ENCODE results near the gene STING1. TPM values are rescaled to one million over a fixed set of nuclear protein-coding genes. Genes with fewer than 3 reads are reported as not detected.
A peak's percentile ranks its signal among the peaks of the same experiment; 100 is the strongest.
"Not testable (repeated sequence)": the region's sequence is repeated elsewhere in the genome, so short reads cannot be mapped to it uniquely, and the experiment has no call there.

STING1 gene
- total RNA-seq, 1 donor from 2014 or later, result 39.0 TPM

GRCh38 chr5:139453683-139454567, 28.6 kb downstream of the STING1 start:
- intact Hi-C loops (cut with DNase I), result no loop called here
- DNase-seq, result no peak
- ATAC-seq (ENCODE audit: poor library complexity), result no peak

DNA sequence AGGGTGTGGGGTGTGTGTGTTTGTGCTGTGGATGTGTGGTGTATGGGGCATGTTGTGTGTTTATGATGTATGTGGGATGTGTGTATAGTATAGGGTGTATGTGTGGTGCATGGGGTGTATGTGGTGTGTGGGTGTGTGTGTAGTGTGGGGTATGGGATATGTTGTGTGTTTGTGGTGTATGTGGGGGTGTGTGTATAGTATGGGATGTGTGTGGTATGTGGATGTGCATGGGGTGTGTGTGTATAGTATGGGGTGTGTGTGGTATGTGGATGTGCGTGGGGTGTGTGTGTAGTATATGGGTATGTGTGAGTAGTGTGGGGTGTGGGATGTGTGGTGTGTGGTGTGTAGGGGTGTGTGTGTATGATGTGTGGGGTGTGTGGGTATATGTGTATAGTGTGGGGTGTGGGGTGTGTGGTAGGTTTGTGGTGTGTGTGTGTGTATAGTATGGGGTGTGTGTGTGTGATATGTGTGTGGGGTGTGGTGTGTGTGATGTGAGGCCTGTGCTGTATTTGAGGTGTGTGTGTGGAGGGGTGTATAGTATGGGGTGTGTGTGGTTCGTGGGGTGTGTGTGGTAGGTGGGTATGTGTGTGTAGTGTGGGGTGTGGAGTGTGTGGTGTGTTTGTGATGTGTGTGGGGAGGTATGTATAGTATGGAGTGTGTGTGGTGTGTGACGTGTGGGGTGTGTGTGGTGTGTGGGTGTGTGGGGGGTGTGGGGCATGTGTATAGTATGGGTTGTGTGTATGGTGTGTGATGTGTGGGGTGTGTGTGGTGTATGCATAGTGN, 30.5 kb downstream of the STING1 start:
- ATAC-seq (ENCODE audit: poor library complexity) (no peak), DNase-seq (no peak)
- intact Hi-C loops (cut with DNase I), result no loop called here

- DNase-seq (no peak), ATAC-seq (ENCODE audit: poor library complexity) (no peak)
- intact Hi-C loops (cut with DNase I), result no loop called here
Measured at GRCh38 chr5:139451176-139451575, 31.4 kb downstream of the STING1 start.

DNA sequence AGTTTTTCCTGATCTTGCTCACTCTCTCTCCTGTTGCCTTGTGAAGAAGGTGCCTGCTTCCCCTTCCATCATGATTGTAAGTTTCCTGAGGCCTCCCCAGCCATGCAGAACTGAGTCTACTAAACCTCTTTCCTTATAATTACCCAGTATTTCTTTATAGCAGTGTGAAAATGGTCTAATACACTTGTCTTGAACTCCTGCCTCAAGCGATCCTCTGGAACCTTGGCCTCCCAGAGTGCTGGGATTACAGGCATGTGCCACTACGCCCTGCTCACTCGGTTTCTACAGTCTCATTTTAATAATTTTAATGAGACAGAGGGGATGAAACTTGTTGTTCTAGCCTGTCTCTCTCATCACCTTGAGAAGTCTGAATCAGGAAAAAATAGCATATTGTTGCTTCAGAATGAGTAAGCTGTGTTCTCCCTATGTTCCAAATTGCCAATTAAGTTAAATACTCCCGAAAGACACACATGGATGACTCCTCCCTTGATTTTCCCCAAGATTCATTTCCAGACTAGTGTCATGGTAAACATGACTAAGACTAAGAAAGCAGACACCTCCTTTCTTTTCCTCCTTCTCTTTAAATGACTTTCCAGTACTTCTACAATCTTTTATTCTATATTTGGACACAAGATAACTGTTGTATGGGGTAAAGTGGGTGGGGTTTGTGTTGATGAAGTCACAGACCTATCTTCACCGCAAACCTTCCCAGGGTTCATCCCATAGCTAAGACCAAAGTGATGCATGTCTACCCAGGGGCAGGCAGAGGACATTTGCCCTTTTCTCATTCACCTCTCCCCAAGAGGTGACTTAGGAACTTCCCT, 35.4 kb downstream of the STING1 start:
- intact Hi-C loops (cut with DNase I), result no loop called here
- DNase-seq (no peak), ATAC-seq (ENCODE audit: poor library complexity) (no peak)

DNA sequence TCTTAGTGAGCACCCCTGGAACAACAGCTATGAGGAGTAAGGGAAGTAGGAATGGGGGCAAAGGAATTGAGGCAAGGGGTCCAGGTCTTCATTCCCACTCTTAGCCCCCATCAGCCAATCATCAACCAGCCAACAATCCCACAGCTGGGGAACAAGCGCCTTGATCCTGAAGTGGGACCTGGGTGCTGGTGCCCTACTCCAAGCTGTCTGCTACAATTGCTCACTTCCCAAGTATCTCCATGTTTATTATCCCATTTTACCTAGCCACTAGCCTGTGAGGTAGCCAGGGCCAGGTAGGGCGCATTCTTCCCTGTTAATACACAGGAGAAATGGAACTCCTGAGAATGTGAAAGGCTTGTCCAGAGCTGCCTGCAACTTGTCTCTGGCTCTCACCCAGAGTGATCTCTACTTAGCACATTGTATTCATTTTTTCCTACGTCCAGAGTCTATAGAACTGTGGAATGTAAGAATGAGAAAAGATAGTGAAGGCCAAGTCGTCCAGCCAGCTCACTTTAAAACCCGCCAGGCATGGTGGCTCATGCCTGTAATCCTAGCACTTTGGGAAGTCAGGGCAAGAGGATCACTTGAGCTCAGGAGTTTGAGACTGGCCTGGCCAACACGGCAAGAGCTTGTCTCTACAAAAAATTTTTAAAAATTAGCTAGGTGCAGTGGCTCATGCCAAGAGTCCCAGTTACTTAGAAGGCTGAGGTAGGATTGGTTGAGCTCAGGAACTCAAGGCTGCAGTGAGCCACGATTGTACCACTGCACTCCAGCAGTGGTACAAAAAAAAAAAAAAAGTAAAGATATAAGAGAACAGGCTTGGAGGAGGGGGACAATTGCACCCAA, 37.0 kb downstream of the STING1 start:
- ATAC-seq (ENCODE audit: poor library complexity) (peak; percentile 22), DNase-seq (no peak)
- intact Hi-C loops (cut with DNase I), result no loop called here

DNA sequence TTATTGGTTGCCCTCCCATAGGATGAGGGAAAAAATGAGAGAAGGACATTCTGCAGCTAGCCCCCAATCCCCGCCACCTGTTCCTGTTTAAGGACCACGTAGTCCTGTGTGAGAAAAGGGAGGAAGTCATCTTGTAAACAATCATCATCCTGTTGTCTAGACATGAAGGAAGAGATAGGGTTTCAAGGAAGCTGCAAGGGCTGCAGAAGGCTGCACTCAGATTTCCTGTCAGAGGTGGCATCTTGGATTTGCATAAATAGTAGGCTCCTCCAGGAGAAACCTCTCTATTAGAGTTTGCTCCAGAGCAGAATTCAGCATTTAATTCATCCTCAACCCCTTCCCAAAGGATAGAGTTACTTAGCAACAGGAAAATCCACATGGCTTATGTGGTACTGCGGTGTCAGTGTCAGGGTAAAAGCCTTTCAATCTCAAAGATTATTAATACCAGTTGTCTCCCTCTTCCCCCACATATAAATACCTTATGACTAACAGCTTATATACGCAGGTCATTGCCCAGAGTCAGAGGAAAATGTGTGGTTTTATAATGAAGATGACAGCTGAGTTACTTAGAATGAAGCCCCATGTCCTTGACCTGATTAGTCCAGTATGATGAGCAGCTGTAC, 38.6 kb downstream of the STING1 start:
- ATAC-seq (ENCODE audit: poor library complexity) (no peak), DNase-seq (no peak)
- intact Hi-C loops (cut with DNase I), result no loop called here

DNA sequence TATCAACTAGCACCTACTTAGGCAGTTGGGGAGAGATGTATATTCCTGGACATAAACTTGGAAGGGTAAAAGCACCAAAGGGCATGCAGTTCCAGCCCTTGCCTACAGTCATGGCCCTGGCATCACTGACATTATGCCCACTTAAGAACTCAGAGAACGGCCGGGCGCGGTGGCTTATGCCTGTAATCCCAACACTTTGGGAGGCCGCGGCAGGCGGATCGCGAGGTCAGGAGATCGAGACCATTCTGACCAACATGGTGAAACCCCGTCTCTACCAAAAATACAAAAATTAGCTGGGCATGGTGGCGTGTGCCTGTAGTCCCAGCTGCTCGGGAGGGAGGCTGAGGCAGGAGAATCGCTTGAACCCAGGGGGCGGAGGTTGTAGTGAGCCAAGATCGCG, 42.1 kb downstream of the STING1 start:
- intact Hi-C loops (cut with DNase I); ATAC-seq (ENCODE audit: poor library complexity); DNase-seq: not testable (repeated sequence)

- DNase-seq, result peak; percentile 98
- ATAC-seq (ENCODE audit: poor library complexity), result peak; percentile 99
- intact Hi-C loops (cut with DNase I), result no loop called here
Measured at GRCh38 chr5:139439013-139439903, 43.3 kb downstream of the STING1 start, which contains the start of gene DNAJC18. DNAJC18 (minus strand) TSS chr5:139439525; CDS start chr5:139439445, 80 bp downstream.

DNA sequence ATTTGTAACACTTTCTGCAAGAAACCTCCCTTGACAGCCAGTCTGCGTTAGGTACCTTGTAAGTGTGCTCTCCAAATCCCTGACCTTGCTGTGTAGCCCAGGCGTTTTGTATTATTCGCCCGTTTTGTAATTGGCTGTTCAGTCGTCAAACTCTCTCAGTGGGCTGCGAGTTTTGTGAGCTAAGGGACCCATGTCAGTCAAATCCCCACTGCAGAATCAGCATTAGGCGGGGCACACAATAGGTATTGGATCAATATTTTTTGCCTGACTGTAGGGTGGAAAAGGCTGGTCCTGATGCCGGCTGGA, 43.9 kb downstream of the STING1 start:
- intact Hi-C loops (cut with DNase I), result no loop called here
- no peak for DNase-seq

DNA sequence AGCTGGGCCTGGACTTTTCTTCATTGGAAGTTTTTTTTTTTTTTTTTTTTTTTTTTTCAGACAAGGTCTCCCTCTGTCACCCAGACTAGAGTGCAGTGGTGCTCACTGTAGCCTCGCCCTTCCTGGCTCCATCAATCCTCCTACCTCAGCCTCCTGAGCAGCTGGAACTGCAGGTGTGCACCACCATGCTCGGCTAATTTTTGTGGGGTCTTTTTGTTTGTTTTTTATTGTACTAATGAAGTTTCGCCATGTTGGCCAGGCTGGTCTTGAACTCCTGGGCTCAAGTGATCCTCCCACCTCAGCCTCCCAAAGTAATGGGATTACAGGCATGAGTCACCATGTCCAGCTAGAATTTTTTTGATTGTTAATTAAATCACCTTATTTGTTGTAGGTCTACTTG, 46.9 kb downstream of the STING1 start:
- intact Hi-C loops (cut with DNase I), result no loop called here
- DNase-seq (no peak), ATAC-seq (ENCODE audit: poor library complexity) (no peak)

More for the DNA sequence above, 43.9 kb downstream of the STING1 start:
- ATAC-seq (ENCODE audit: poor library complexity), result no peak

DNA sequence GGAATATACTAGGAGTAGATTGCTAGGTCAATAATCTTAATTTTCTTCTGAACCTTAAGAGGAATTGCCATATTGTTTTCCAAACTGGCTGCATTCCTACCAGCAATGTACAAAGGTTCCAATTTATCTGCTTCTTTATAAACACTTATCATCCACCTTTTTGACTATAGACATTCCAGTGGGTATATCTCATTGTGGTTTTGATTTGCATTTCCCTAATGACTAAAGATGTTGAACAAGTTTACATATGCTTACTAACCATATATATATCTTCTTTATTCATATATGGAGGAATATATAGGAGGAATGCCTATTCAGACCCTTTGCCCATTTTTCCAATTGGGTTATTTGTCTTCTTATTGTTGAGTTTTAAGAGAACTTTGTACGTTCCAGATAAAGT, 50.9 kb downstream of the STING1 start:
- intact Hi-C loops (cut with DNase I), result loop anchor here (1.0 kb wide), 1 partner anchor 10 kb away; no protein-coding TSS in a partner anchor
- DNase-seq (no peak), ATAC-seq (ENCODE audit: poor library complexity) (no peak)

DNA sequence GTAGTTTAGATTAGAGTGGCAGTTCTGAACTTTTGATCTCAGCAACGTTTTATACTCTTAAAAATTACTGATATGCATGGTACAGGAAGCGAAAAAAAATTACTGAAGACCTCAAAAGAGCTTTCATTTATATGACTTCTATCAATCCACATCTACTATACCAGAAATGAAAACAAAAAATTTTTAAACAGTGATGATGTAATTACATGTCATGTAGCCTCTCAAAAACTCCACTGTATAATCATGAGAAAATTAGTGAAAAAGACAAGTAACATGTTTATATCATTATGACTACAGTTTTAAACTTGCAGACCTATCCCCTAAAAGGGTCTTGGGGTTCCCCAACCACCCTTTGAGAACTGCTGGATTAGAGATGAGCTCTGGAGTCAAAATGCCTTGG, 52.5 kb downstream of the STING1 start:
- DNase-seq (no peak), ATAC-seq (ENCODE audit: poor library complexity) (no peak)
- intact Hi-C loops (cut with DNase I), result no loop called here

DNA sequence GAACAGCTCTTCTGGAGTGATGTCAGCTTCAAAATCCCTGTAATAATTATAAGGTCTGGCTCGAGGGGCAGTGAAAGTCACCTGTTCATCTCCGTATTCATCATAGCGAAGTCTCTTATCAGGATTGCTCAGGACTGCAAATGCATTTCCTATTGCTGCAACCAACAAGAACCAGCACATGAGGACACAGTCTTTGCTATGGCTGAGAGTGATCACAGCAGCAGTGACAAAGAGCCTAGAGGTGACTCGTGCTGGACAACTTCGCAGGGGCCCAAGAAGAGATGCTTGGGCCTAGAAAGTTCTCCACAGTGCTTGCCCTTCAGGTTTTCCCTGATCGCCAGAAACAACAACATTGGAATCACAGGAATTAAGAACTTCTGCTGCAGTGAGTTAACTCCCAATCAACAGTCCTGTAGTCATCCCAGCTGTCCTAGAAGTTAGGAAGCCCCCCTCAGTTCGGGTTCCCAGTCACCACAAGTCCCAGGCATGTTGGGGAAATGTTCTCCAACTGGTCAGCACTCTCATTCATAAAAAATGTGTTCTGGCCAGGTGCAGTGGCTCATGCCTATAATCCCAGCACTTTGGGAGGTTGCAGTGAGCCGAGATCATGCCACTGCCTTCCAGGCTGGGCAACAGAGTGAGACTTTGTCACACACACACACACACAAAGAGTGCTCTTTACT, 56.2 kb downstream of the STING1 start:
- no peak for DNase-seq
- no peak for ATAC-seq (ENCODE audit: poor library complexity)
- intact Hi-C loops (cut with DNase I), result loop anchor here (10.0 kb wide), 1 partner anchor 198 kb away; no protein-coding TSS in a partner anchor
